GM21367 (cell line): ENCODE data around the gene MOB2.

Source experiments
- ATAC-seq: cut with Tn5 transposase; IDR thresholded peaks from one replicate; pipeline ENCODE4 v1.9.1; 2021; ENCODE audit not compliant: unreplicated experiment

Gene MOB2

GRCh38 chr11:1505480-1505879, 18.9 kb upstream of the MOB2 start:
- no peak for ATAC-seq

DNA sequence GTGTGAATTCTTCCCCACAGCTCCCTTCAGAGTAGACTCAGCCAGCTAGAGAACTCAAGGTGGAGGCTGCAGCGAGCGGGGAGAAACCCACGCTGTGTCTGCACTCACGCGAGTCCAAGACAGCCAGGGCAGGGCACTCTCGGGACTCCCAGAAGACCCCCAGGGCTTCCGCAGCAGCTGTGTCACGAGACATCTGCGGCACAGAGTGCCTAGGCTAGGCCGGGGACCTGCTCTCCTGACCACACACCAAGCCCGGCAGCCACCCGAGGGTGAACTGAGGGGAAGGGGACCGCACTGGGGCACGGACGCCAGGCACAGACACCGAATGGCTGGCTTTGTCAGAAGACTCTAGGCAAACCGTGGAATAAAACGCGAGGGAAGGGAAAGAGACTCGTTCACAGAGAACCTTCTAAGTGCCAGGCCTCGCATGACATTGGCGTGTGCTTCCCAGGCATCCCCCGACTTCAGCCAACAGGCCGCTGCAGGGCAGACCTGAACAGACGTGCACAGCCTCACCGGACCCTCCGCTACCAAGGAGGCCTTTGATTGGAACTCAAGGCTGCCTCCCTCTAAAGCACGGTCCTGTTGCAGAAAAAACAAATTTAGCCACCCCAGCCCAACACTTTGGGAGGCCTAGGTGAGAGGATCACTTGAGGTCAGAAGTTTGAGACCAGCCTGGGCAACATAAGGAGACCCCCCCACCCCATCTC, 18.2 kb upstream of the MOB2 start:
- no peak for ATAC-seq

GRCh38 chr11:1504138-1504537, 17.6 kb upstream of the MOB2 start:
- no peak for ATAC-seq

GRCh38 chr11:1503708-1504104, 17.1 kb upstream of the MOB2 start:
- ATAC-seq: no peak

- no peak for ATAC-seq
Measured at GRCh38 chr11:1502954-1503707, 16.6 kb upstream of the MOB2 start.

- ATAC-seq: no peak
Measured at GRCh38 chr11:1502168-1502953, 15.8 kb upstream of the MOB2 start.

GRCh38 chr11:1501421-1502167, 15.0 kb upstream of the MOB2 start:
- no peak for ATAC-seq

DNA sequence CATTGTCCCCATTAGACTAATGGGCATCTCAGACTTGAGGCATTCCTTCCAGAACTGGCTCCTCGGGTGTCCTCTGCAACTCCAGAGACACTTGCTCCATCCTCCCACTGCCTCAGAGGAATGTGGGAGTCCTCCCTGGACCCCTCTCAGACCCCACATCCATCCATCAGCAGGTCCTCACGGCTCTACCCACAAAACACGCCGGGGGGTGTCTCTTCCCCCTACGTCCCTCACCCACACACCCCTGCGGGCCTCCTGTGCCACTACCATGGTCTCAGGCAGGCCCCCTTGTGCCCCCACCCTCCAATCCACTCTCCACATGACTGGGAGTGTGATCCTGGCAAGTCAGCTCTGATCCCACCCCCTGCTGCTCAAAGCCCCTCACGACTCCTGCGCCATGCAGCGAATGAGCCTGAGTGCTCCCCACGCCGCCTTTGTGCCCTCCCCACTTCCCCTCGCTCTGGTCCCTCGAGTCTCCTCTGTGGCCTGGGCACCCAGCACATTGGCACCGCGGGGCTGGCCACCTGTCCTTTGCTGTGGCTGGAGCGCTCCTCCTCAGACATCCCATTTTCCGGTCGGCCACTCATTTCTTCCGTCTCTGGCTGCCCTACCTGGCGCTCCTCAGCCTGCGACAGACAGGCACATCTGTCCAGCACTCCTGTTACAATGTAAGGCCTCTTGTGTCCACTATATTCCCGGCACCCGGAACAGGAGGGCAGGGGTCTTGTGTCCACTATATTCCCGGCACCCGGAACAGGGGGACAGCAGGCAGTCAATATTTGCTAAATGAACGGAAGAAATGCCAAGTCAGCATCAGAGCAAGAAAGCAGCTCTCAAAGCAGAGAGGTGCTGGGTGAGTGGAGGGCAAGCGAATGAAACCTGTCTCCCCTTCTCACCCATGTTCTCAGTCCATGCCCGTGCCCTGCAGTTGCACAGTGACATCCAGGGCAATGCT, 14.2 kb upstream of the MOB2 start:
- ATAC-seq: no peak

GRCh38 chr11:1499899-1500298, 13.3 kb upstream of the MOB2 start:
- no peak for ATAC-seq

- ATAC-seq: no peak
Measured at GRCh38 chr11:1499261-1499890, 12.8 kb upstream of the MOB2 start.

- ATAC-seq: no peak
Measured at GRCh38 chr11:1498262-1498661, 11.7 kb upstream of the MOB2 start.

DNA sequence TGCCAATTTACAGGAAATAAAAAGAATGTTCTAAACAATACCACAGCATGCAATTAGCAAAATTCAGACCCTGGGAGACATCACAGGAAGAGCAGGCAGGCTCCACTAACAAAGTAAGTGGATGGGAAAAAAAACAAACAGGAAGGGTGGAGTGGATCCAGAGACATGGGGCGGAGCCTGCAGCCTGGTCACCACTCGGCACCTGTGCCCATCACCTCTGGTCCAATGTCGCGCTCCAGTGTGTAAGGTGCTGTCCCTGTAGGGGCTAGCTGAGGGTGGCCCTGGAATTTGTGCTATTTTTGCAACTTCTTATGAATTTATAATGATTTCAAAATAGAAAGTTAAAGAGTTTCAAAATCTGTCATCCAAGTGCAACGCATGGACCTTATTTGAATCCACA, 11.0 kb upstream of the MOB2 start:
- ATAC-seq: no peak

GRCh38 chr11:1496761-1497095, 10.1 kb upstream of the MOB2 start:
- ATAC-seq: no peak

DNA sequence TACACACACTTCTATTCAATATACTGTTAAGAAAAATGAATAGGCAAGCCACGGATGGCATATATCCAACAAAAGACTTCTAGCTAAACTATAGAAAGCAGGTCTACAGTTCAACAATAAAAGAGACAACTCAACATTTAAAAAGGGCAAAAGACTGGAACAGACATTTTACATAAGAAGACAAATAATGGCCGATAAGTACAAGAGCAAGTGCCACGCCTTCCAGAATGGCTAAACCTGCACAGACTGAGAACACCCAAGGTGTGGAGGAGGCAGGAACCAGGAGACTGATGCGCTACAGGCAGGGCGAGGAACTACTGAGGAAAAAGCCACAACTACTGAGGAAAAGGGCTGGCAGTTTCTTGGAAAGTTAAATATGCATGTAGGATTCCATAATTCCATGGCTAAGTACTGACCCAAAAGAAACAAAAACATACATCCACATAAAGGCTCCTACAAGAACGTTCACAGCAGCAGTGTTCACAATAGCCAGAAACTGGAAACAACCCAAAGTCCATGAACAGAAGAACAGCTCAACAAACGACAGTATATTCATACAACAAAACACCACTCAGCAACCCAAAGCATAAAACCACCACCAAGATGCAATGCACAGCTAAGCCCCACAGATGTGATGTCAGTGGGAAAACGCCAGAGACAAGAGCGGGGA, 9.6 kb upstream of the MOB2 start:
- ATAC-seq: no peak

DNA sequence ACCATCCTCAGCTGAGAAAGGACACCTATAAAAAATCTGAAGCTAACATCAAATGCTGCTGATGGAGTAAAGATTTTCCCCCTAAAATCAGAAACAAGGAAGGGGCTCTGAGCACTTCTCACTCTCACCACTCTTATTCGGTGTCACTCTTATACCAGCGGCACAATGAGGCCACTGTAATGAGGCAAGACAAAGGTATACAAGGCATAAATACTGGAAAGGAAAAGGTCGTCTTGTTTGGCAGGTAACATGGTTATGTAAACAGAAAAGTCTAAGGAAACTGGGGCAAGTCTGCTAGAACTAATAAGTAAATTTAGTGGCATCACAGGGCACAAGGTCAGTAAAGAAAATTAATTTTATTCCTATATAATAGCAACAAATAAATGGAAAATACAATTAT, 8.1 kb upstream of the MOB2 start:
- no peak for ATAC-seq

- no peak for ATAC-seq
Measured at GRCh38 chr11:1493650-1494244, 7.2 kb upstream of the MOB2 start.

DNA sequence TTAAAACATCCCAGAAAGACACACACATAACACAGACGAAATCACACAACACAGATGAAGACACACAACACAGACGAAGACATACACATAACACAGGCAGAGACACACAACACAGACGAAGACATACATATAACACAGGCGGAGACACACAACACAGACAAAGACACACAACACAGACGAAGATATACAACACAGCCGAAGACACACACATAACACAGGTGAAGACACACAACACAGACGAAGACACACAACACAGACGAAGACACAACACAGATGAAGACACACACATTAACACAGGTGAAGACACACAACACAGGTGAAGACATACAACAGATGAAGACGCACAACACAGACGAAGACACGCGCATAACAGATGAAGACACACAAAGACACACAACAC, 4.8 kb upstream of the MOB2 start:
- no peak for ATAC-seq

GRCh38 chr11:1490651-1491050, 4.1 kb upstream of the MOB2 start:
- no peak for ATAC-seq
